A673 (cell line): ENCODE results near the gene SCUBE1. TPM values are rescaled to one million over a fixed set of nuclear protein-coding genes. Genes with fewer than 3 reads are reported as not detected.

ENCODE experiments used
- BruUV-seq: library from RNA; stranded (reverse); fragments of 400-500 nt; replicated peaks from 2 replicates; lab custom pipeline; 2021; lab: Mats Ljungman, UMichigan
- CTCF ChIA-PET: fragments of 300-600 bp; sonication (Branson Sonifier 250); formaldehyde crosslinking; loops from one replicate; lab custom pipeline; 2022; ENCODE audit warnings: antibody characterized with exemption; lab: Charles Lee
- POLR2A ChIA-PET: fragments of 300-600 bp; sonication (Branson Sonifier 250); formaldehyde crosslinking; loops from one replicate; lab custom pipeline; 2022; ENCODE audit warnings: antibody characterized with exemption; ENCODE audit not compliant: low non-redundant PET; lab: Charles Lee
- DNase-seq: peaks from one replicate; pipeline ENCODE4 v3.0.0-alpha.2; 2015; ENCODE audit warnings: low spot score
- H3K27ac ChIP-seq: fragments of 200-600 bp; sonication (generic); 2 replicates; pipeline ENCODE4 v1.5.1; 2016; ENCODE audit warnings: mixed run types, low read depth, mild to moderate bottlenecking, mixed read lengths, antibody characterized with exemption, low read length; ENCODE audit not compliant: poor library complexity, severe bottlenecking
- H3K27me3 ChIP-seq: fragments of 200-600 bp; sonication (generic); replicated peaks from 2 replicates; pipeline ENCODE4 v1.6.1; 2017; ENCODE audit warnings: mixed run types, low read depth, mild to moderate bottlenecking, mixed read lengths, antibody characterized with exemption, low read length; ENCODE audit not compliant: insufficient read depth, poor library complexity
- H3K36me3 ChIP-seq: fragments of 200-600 bp; sonication (generic); 2 replicates; pipeline ENCODE4 v1.6.1; 2016; ENCODE audit warnings: mixed run types, mild to moderate bottlenecking, mixed read lengths, antibody characterized with exemption, low read length; ENCODE audit not compliant: insufficient read depth, poor library complexity, severe bottlenecking
- H3K4me1 ChIP-seq: fragments of 200-600 bp; sonication (generic); 2 replicates; pipeline ENCODE4 v1.6.1; 2017; ENCODE audit warnings: mixed run types, mild to moderate bottlenecking, mixed read lengths, antibody characterized with exemption, low read length; ENCODE audit not compliant: insufficient read depth, poor library complexity, severe bottlenecking
- H3K4me3 ChIP-seq: fragments of 200-600 bp; sonication (generic); 2 replicates; pipeline ENCODE4 v1.5.1; 2016; ENCODE audit warnings: low read depth, mixed run types, mild to moderate bottlenecking, mixed read lengths, low read length; ENCODE audit not compliant: poor library complexity, severe bottlenecking
- H3K9me3 ChIP-seq: fragments of 200-600 bp; sonication (generic); 2 replicates; pipeline ENCODE4 v1.6.1; 2016; ENCODE audit warnings: mixed run types, low read depth, mild to moderate bottlenecking, mixed read lengths, antibody characterized with exemption, low read length; ENCODE audit not compliant: poor library complexity, severe bottlenecking
- CTCF ChIP-seq: fragments of 300-800, 200-600 bp; sonication (generic); conservative IDR thresholded peaks from 2 replicates; pipeline ENCODE4 v1.5.1; 2017; ENCODE audit warnings: low read depth, mild to moderate bottlenecking, antibody characterized with exemption, low read length, moderate library complexity, mixed read lengths
- EZH2 ChIP-seq: fragments of 200-600 bp; sonication (generic); IDR thresholded peaks from 2 replicates; pipeline ENCODE4 v1.6.1; 2017; ENCODE audit warnings: borderline replicate concordance, low read depth, mild to moderate bottlenecking, mixed read lengths, antibody characterized with exemption, low read length; ENCODE audit not compliant: poor library complexity, severe bottlenecking
- intact Hi-C: fragments of 100-400 bp; cut with micrococcal nuclease; formaldehyde crosslinking; loops from one replicate; pipeline ENCODE4 v1.10.0; 2022; ENCODE audit not compliant: unreplicated experiment
- total RNA-seq: library from RNA; stranded (reverse); gene quantifications from 2 replicates; pipeline ENCODE4 v1.2.3, GENCODE V29; 2021

The SCUBE1 gene
- total RNA-seq, 1 experiment from 2014 or later, result 0.24 TPM

- Histone ChIP-seq H3K27me3 (no peaks in the 10 kb centered on the region), H3K9me3 (no peaks in the 10 kb centered on the region), H3K27ac (no peak overlapping the region), H3K4me3 (no peak overlapping the region), H3K36me3 (no peaks in the 10 kb centered on the region), H3K4me1 (peaks cover 13% of the 10 kb centered on the region)
- intact Hi-C loops, result no loop called here
- BruUV-seq, result no TSS peak
- CTCF ChIA-PET, result no interaction called here
- no peak for DNase-seq
- TF ChIP-seq CTCF (no peak), EZH2 (no peak)
- POLR2A ChIA-PET, result no interaction called here
Measured at GRCh38 chr22:43222987-43223386, 120.2 kb downstream of the SCUBE1 start.

DNA sequence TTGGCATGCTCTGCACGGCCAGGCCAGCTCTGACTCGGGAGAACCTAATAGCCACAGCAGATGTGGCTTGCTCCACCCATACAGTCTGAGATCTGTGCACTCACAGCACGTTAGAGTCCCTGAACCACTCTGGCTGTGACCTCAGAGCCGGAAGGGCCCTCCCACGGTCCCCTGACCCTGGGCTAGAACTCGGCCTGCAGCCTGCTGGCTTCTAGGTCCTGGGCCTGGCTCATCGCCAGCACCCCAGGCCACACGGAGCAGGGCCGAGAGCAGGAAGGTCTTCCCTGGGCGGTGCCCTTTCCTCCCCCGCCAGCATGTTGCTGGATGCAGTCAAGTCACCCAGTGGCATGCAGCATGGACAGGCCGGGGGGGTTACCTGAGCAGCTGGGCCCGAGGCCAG lies 120.9 kb downstream of the SCUBE1 start:
- Histone ChIP-seq H3K27ac (no peak overlapping the region), H3K4me3 (no peak overlapping the region), H3K4me1 (peaks cover 7% of the 10 kb centered on the region), H3K9me3 (no peaks in the 10 kb centered on the region), H3K27me3 (no peaks in the 10 kb centered on the region), H3K36me3 (no peaks in the 10 kb centered on the region)
- intact Hi-C loops, result no loop called here
- ChIA-PET CTCF (no interaction called here), POLR2A (no interaction called here)
- no TSS peak for BruUV-seq
- no peak for TF ChIP-seq EZH2
- no peak for DNase-seq

DNA sequence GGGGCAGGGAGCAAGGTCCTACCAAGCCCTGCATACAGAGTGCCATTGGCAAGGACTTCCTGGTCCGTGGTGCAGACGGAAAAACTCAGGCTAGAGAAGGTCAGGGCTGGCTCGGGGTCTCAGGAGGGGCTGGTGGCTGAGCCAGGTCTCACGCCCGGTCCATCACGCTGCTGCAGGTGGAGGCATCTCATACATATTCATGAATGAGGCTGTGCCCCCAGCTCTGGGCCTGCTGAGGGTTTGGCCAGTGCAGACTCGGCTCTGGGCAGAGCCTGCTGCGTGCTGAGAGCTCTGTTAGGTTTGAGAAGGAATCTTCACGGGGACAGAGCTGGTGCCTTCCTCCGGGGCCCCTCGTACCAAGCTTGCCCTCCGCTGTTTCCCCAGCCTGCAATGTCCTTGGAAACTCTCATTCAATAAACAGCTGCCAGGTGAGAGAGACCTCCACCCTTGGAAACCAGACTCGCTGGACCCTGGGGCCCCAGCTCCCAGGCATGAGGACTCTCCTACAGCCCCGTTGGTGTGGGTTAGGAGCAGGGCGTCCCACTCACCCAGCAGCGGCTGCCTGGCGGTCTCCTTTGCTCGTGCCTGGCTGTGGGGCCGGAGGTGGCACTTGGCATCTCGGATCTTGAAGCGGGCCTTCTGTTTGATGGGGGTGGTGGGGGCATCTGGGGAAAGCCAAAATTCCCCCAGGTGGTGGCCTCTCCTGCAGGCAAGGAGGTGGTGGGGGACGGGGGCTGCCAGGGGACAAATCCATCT lies 122.4 kb downstream of the SCUBE1 start:
- no peak for DNase-seq
- no peaks in the 10 kb centered on the region for H3K36me3 ChIP-seq
- no peak overlapping the region for H3K27ac ChIP-seq
- ChIA-PET POLR2A (no interaction called here), CTCF (no interaction called here)
- no peaks in the 10 kb centered on the region for H3K27me3 ChIP-seq
- H3K9me3 ChIP-seq, result no peaks in the 10 kb centered on the region
- no peak for TF ChIP-seq EZH2
- TF ChIP-seq CTCF, result no peak
- BruUV-seq, result no TSS peak
- no peaks in the 10 kb centered on the region for H3K4me1 ChIP-seq
- H3K4me3 ChIP-seq, result no peak overlapping the region
- intact Hi-C loops, result no loop called here

GRCh38 chr22:43218786-43219185 lies 124.4 kb downstream of the SCUBE1 start:
- Histone ChIP-seq H3K36me3 (no peaks in the 10 kb centered on the region), H3K27me3 (no peaks in the 10 kb centered on the region), H3K27ac (no peak overlapping the region), H3K9me3 (no peaks in the 10 kb centered on the region), H3K4me1 (no peaks in the 10 kb centered on the region), H3K4me3 (no peak overlapping the region)
- POLR2A ChIA-PET, result no interaction called here
- intact Hi-C loops, result no loop called here
- TF ChIP-seq CTCF (no peak), EZH2 (no peak)
- no peak for DNase-seq
- CTCF ChIA-PET, result no interaction called here
- no TSS peak for BruUV-seq
